Mesenchymal stem cell (in vitro differentiated cells and primary cell): ENCODE measurements around the gene ADISSP.
A peak's percentile ranks its signal among the peaks of the same experiment; 100 is the strongest.

ENCODE experiments used
- DNase-seq: peaks from one replicate; pipeline ENCODE4 v3.0.0-alpha.2; 2013
- H2AFZ ChIP-seq: one replicate; pipeline ENCODE4 v1.6.1; 2013; ENCODE audit warnings: low read depth, mild to moderate bottlenecking, control low read depth, inconsistent platforms, low read length, moderate library complexity
- H2AK5ac ChIP-seq: 2 replicates; pipeline ENCODE4 v1.6.1; 2013; ENCODE audit warnings: low read length, moderate library complexity, mild to moderate bottlenecking, inconsistent platforms; ENCODE audit not compliant: severe bottlenecking
- H2BK120ac ChIP-seq: one replicate; pipeline ENCODE4 v1.6.1; 2013; ENCODE audit warnings: low read depth, mild to moderate bottlenecking, inconsistent platforms, low read length, moderate library complexity
- H2BK12ac ChIP-seq, 2 experiments: one replicate each; pipeline ENCODE4 v1.6.1; 2013; ENCODE audit warnings: inconsistent platforms in 2 of 2, low read length in 2 of 2, mild to moderate bottlenecking in 2 of 2, moderate library complexity in 2 of 2, control low read depth in 1 of 2
- H2BK15ac ChIP-seq: one replicate; pipeline ENCODE4 v1.6.1; 2013; ENCODE audit warnings: mild to moderate bottlenecking, low read depth, inconsistent platforms; ENCODE audit not compliant: poor library complexity, severe bottlenecking
- H2BK5ac ChIP-seq: 2 replicates; pipeline ENCODE4 v1.6.1; 2013; ENCODE audit warnings: low read depth, mild to moderate bottlenecking, low read length, control low read depth, inconsistent platforms; ENCODE audit not compliant: poor library complexity, severe bottlenecking
- H3K14ac ChIP-seq, 2 experiments: one replicate each; pipeline ENCODE4 v1.6.1; 2013; ENCODE audit warnings: inconsistent platforms in 2 of 2, low read length in 2 of 2, control low read depth in 1 of 2, mild to moderate bottlenecking in 1 of 2, moderate library complexity in 1 of 2
- H3K18ac ChIP-seq, 2 experiments: one replicate each; pipeline ENCODE4 v1.6.1; 2013; ENCODE audit warnings: inconsistent platforms in 2 of 2, low read length in 2 of 2, control low read depth in 1 of 2, low read depth in 1 of 2, mild to moderate bottlenecking in 1 of 2
- H3K23ac ChIP-seq, 2 experiments: one replicate each; pipeline ENCODE4 v1.6.1; 2013; ENCODE audit warnings: inconsistent platforms in 2 of 2, low read length in 2 of 2, mild to moderate bottlenecking in 2 of 2, moderate library complexity in 2 of 2, control low read depth in 1 of 2
- H3K27ac ChIP-seq: 2 replicates; pipeline ENCODE4 v1.5.1; 2013; ENCODE audit warnings: mild to moderate bottlenecking, moderate library complexity, low read length, control low read depth, inconsistent platforms; ENCODE audit not compliant: poor library complexity, severe bottlenecking
- H3K27me3 ChIP-seq, 2 experiments: 2 replicates each; pipeline versions ENCODE4 v1.6.1 to v1.7.0; 2013; ENCODE audit warnings: low read length in 2 of 2, mild to moderate bottlenecking in 2 of 2, moderate library complexity in 2 of 2, control low read depth in 1 of 2, inconsistent platforms in 1 of 2; ENCODE audit not compliant: control insufficient read depth in 1 of 2, insufficient read depth in 1 of 2
- H3K36me3 ChIP-seq, 2 experiments: 2 replicates each; pipeline versions ENCODE4 v1.6.1 to v1.7.0; 2013; ENCODE audit warnings: low read length in 2 of 2, control low read depth in 1 of 2, inconsistent platforms in 1 of 2, low read depth in 1 of 2, mild to moderate bottlenecking in 1 of 2; ENCODE audit not compliant: insufficient read depth in 2 of 2, control insufficient read depth in 1 of 2
- H3K4ac ChIP-seq, 2 experiments: one replicate each; pipeline ENCODE4 v1.6.1; 2013; ENCODE audit warnings: inconsistent platforms in 2 of 2, low read length in 2 of 2, mild to moderate bottlenecking in 2 of 2, moderate library complexity in 2 of 2, control low read depth in 1 of 2, low read depth in 1 of 2
- H3K4me1 ChIP-seq: 2 replicates; pipeline ENCODE4 v1.6.1; 2013; ENCODE audit warnings: low read depth, low read length, control low read depth; ENCODE audit not compliant: control insufficient read depth, insufficient read depth
- H3K4me2 ChIP-seq: 2 replicates; pipeline ENCODE4 v1.6.1; 2013; ENCODE audit warnings: low read length, mild to moderate bottlenecking, inconsistent platforms; ENCODE audit not compliant: poor library complexity, severe bottlenecking
- H3K4me3 ChIP-seq, 2 experiments: 2 replicates each; pipeline versions ENCODE4 v1.5.1 to v1.7.0; 2013; ENCODE audit warnings: low read length in 2 of 2, mild to moderate bottlenecking in 2 of 2, control low read depth in 1 of 2, low read depth in 1 of 2; ENCODE audit not compliant: insufficient read depth in 1 of 2
- H3K79me1 ChIP-seq: replicated peaks from 2 replicates; pipeline ENCODE4 v1.6.1; 2013; ENCODE audit warnings: mild to moderate bottlenecking, control low read depth, low read length, inconsistent platforms; ENCODE audit not compliant: poor library complexity, severe bottlenecking
- H3K9ac ChIP-seq: 2 replicates; pipeline ENCODE4 v1.7.0; 2013; ENCODE audit warnings: mild to moderate bottlenecking, low read length, moderate library complexity
- H3K9me3 ChIP-seq: 2 replicates; pipeline ENCODE4 v1.7.0; 2013; ENCODE audit warnings: mild to moderate bottlenecking, low read length; ENCODE audit not compliant: control insufficient read depth
- H4K8ac ChIP-seq: one replicate; pipeline ENCODE4 v1.6.1; 2013; ENCODE audit warnings: inconsistent platforms, mild to moderate bottlenecking, low read length, moderate library complexity
- H4K91ac ChIP-seq: one replicate; pipeline ENCODE4 v1.6.1; 2013; ENCODE audit warnings: mild to moderate bottlenecking, low read length, inconsistent platforms
- WGBS: methylation state at CpG from one replicate; pipeline ENCODE4 v1.1.7; 2013; ENCODE audit warnings: mixed read lengths; 5-methylcytosine and 5-hydroxymethylcytosine counted together

The ADISSP gene

DNA sequence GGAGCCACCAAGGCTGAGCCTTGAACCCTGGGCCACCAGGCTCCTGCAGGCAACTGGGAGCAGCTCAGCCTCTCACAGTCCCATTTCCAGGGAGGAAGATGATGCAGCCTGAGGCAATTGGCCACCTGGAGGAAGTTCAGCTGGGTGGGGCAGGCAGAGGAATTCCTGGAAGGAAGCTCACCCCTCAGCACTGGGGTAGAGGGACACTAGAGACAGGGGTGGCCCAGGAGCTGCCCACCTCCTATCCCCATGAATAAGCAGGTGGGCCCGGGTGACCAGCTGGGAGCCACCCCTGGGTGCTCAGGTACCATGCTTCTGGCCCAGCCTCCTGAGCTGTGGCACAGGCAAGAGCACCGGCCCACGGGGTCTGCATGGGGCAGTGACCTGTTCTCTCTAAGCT, 38.7 kb downstream of the ADISSP start:
- H2AFZ ChIP-seq = no peak overlapping the region
- no peak overlapping the region for H3K14ac ChIP-seq
- no peak overlapping the region for H4K8ac ChIP-seq
- peaks cover 22 to 67% of the 10 kb centered on the region in 2 experiments for H3K27me3 ChIP-seq
- H2BK5ac ChIP-seq = no peak overlapping the region
- H3K9me3 ChIP-seq = no peaks in the 10 kb centered on the region
- WGBS = 86% methylated on average over 3 of the region's 3 CpGs
- H4K91ac ChIP-seq = no peak overlapping the region
- H3K4me3 ChIP-seq = no peak overlapping the region
- no peak overlapping the region for H2BK15ac ChIP-seq
- H2BK12ac ChIP-seq = no peak overlapping the region
- H2AK5ac ChIP-seq = no peak overlapping the region
- H3K27ac ChIP-seq = no peak overlapping the region
- DNase-seq = no peak
- H3K4ac ChIP-seq = no peak overlapping the region
- H3K4me1 ChIP-seq = peaks cover 6% of the 10 kb centered on the region
- no peaks in the 10 kb centered on the region for H3K36me3 ChIP-seq
- H3K79me1 ChIP-seq = no peaks in the 10 kb centered on the region
- no peak overlapping the region for H3K23ac ChIP-seq
- H3K9ac ChIP-seq = no peak overlapping the region
- H3K4me2 ChIP-seq = no peak overlapping the region
- H3K18ac ChIP-seq = no peak overlapping the region
- H2BK120ac ChIP-seq = no peak overlapping the region

DNA sequence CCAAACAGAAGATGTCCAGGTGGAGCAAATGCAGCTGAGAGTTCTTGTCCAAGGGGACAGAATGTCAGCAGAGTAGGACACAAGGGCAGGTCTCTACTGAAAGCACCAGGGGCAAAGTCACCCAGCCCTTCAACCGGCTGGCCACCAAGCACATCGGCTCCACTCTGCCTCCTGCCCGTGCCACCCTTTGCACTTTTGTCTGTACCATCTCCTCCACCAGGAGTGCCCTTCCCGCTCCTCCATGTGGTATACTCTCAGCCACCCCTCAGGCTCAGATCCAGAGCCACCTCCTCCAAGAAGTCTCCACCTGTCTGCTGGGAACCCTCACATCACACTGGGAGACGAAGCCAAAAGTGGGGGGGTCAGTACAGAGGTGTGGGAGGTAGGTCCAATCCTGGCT, 39.2 kb downstream of the ADISSP start:
- H3K23ac ChIP-seq = no peak overlapping the region
- 87% methylated on average over 5 of the region's 5 CpGs for WGBS
- H3K4me2 ChIP-seq = no peak overlapping the region
- no peak overlapping the region for H3K27ac ChIP-seq
- no peaks in the 10 kb centered on the region for H3K9me3 ChIP-seq
- H3K14ac ChIP-seq = no peak overlapping the region
- H3K9ac ChIP-seq = peak overlapping the region; percentile 84
- H2BK5ac ChIP-seq = no peak overlapping the region
- peaks cover 6% of the 10 kb centered on the region for H3K4me1 ChIP-seq
- peaks cover 18 to 64% of the 10 kb centered on the region in 2 experiments for H3K27me3 ChIP-seq
- no peak overlapping the region for H2AFZ ChIP-seq
- no peak overlapping the region for H3K4ac ChIP-seq
- no peak overlapping the region for H2AK5ac ChIP-seq
- no peaks in the 10 kb centered on the region for H3K36me3 ChIP-seq
- H3K18ac ChIP-seq = no peak overlapping the region
- no peak overlapping the region for H2BK15ac ChIP-seq
- DNase-seq = no peak
- H4K8ac ChIP-seq = no peak overlapping the region
- no peak overlapping the region for H2BK12ac ChIP-seq
- no peak overlapping the region for H2BK120ac ChIP-seq
- H3K79me1 ChIP-seq = no peaks in the 10 kb centered on the region
- H3K4me3 ChIP-seq = no peak overlapping the region
- no peak overlapping the region for H4K91ac ChIP-seq

DNA sequence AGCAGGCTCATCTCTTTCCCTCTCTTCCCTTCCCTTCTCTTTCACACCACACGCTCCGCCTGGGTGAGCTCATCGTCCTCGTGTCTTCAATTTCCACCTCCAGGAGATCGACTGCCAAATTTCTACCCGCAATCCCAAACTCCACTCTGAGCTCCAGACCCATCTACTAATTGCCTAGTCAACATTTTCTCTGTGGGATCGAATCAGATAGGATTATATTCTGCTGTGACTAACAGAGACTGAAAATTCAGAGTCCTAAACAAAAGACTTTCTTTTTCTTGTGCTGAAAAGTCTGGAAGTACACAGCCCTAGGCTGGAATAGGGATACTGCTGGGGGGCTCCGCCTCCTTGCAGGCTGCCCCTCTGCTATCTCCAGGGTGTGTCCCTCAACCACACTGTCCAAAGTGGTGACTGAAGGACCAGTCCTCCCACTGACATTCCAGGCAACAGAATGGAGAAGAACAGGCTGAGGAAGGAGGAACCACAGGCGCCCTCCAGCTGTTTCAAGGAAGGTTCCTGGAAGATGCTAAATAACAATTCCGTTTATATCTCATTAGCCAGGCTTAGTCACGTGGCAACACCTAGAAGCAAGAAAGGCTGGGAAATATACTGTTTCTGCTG, 40.0 kb downstream of the ADISSP start:
- Histone ChIP-seq H4K8ac (no peak overlapping the region), H3K9ac (peak overlapping the region; percentile 84), H4K91ac (no peak overlapping the region), H3K79me1 (no peaks in the 10 kb centered on the region), H3K4me1 (peaks cover 3% of the 10 kb centered on the region), H3K27me3 (peaks cover 10 to 56% of the 10 kb centered on the region in 2 experiments), H3K23ac (no peak overlapping the region), H2BK12ac (no peak overlapping the region), H3K4ac (no peak overlapping the region), H3K4me3 (peak overlapping the region in 1 of 2 experiments; percentile 63), H2BK5ac (no peak overlapping the region), H3K36me3 (no peaks in the 10 kb centered on the region), H3K4me2 (no peak overlapping the region), H3K9me3 (no peaks in the 10 kb centered on the region), H3K14ac (no peak overlapping the region), H3K18ac (no peak overlapping the region), H2AFZ (no peak overlapping the region), H3K27ac (no peak overlapping the region), H2AK5ac (no peak overlapping the region), H2BK15ac (no peak overlapping the region), H2BK120ac (no peak overlapping the region)
- 78% methylated on average over 11 of the region's 11 CpGs for WGBS
- no peak for DNase-seq

DNA sequence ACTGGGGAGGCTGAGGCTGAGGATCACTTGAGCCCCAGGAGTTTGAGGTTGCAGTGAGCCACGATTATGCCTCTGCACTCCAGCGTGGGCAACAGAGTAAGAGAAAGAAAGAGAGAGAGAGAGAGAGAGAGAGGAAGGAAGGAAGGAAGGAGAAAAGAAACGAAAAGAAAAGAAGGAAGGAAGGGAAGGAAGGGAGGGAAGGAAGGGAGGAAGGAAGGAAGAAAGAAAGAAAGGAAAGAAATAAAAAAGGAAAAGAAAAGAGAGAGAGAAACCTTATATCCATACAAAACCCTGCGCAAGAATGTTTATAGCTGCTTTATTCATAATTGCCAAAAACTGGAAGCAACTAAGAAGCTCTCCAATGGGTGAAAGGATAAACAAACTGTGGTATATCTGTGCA, 43.2 kb downstream of the ADISSP start:
- peaks cover 10 to 31% of the 10 kb centered on the region in 2 experiments for H3K27me3 ChIP-seq
- no peak overlapping the region for H3K18ac ChIP-seq
- H3K27ac ChIP-seq = no peak overlapping the region
- DNase-seq = no peak
- no peak overlapping the region for H4K8ac ChIP-seq
- H3K4ac ChIP-seq = no peak overlapping the region
- no peak overlapping the region for H3K9ac ChIP-seq
- no peaks in the 10 kb centered on the region for H3K9me3 ChIP-seq
- H2BK120ac ChIP-seq = no peak overlapping the region
- H2AFZ ChIP-seq = no peak overlapping the region
- H2BK5ac ChIP-seq = no peak overlapping the region
- no peaks in the 10 kb centered on the region for H3K4me1 ChIP-seq
- no peak overlapping the region for H3K4me2 ChIP-seq
- H2BK15ac ChIP-seq = no peak overlapping the region
- no peak overlapping the region for H3K4me3 ChIP-seq
- 83% methylated on average over 3 of the region's 4 CpGs for WGBS
- H2AK5ac ChIP-seq = no peak overlapping the region
- no peak overlapping the region for H2BK12ac ChIP-seq
- H3K79me1 ChIP-seq = no peaks in the 10 kb centered on the region
- no peaks in the 10 kb centered on the region for H3K36me3 ChIP-seq
- H3K14ac ChIP-seq = no peak overlapping the region
- no peak overlapping the region for H4K91ac ChIP-seq
- no peak overlapping the region for H3K23ac ChIP-seq
